H1 (cell line): ENCODE results near the gene LCN12. TPM values are rescaled to one million over a fixed set of nuclear protein-coding genes. Genes with fewer than 3 reads are reported as not detected.

ENCODE experiments used
- CTBP2 ChIP-seq: IDR thresholded peaks from 2 replicates; pipeline ENCODE4 v1.7.0; 2011; ENCODE audit warnings: borderline replicate concordance, mild to moderate bottlenecking, moderate library complexity, mixed read lengths, low read length; ENCODE audit not compliant: insufficient read depth, insufficient read length
- EP300 ChIP-seq, 2 experiments: IDR thresholded peaks; 1 replicate in 1 of 2; 2 replicates in 1 of 2; pipeline ENCODE4 v1.6.1; 2011 to 2012; ENCODE audit warnings: low read depth in 2 of 2, low read length in 2 of 2, mild to moderate bottlenecking in 2 of 2, borderline replicate concordance in 1 of 2, inconsistent platforms in 1 of 2, moderate library complexity in 1 of 2
- EZH2 ChIP-seq: fragments of 200-600 bp; sonication (generic); IDR thresholded peaks from 2 replicates; pipeline ENCODE4 v1.7.1; 2012; ENCODE audit warnings: low read depth, mild to moderate bottlenecking, moderate library complexity, low read length, inconsistent platforms; ENCODE audit not compliant: severe bottlenecking
- JUN ChIP-seq: IDR thresholded peaks from 2 replicates; pipeline ENCODE4 v1.6.1; 2011; ENCODE audit warnings: low read depth, mild to moderate bottlenecking, improper control_type of control experiment, low read length
- RAD21 ChIP-seq, 2 experiments: IDR thresholded peaks in 1 of 2; conservative IDR thresholded peaks in 1 of 2; 2 replicates each; pipeline ENCODE4 v1.6.1; 2011; ENCODE audit warnings: low read depth in 2 of 2, low read length in 2 of 2, improper control_type of control experiment in 1 of 2, inconsistent platforms in 1 of 2, mild to moderate bottlenecking in 1 of 2, moderate library complexity in 1 of 2
- SP4 ChIP-seq: IDR thresholded peaks from 2 replicates; pipeline ENCODE4 v1.6.1; 2012; ENCODE audit warnings: low read length, inconsistent platforms
- TBP ChIP-seq: IDR thresholded peaks from 2 replicates; pipeline ENCODE4 v1.6.1; 2011; ENCODE audit warnings: low read depth, low read length, improper control_type of control experiment
- polyA plus RNA-seq, 7 experiments: library from polyadenylated mRNA; depleted of rRNA in 3 of 7; stranded (reverse) in 5 of 7; unstranded in 2 of 7; fragments of >200 nt in 5 of 7; fragments of 200-250 nt in 2 of 7; gene quantifications; 1 replicate in 5 of 7; 2 replicates in 1 of 7; 4 replicates in 1 of 7; pipeline versions ENCODE4 v1.2.1 to v1.2.3, GENCODE V29; 2011 to 2013; ENCODE audit warnings: missing spikeins in 2 of 7, mixed read lengths in 2 of 7
- total RNA-seq: library from RNA; stranded (reverse); fragmentation: NEBNext Ultra II Directional; extraction: Animal tissue kit (Norgen Biotek cat#: 25700); gene quantifications from 2 replicates; pipeline ENCODE4 v1.2.1, GENCODE V29; 2021

LCN12 gene
- total and polyA plus RNA-seq, 2 of the 8 experiments (the other 6 are each of a cell fraction or from before 2014, with no cell fraction given), result 1.1 to 1.7 TPM

GRCh38 chr9:136971746-136972145 is 19.7 kb downstream of the LCN12 start (continued):
- no peak for TF ChIP-seq EZH2
- no peak for TF ChIP-seq JUN
- TF ChIP-seq TBP, result no peak
- TF ChIP-seq SP4, result no peak
- TF ChIP-seq EP300 (IDR thresholded peaks at IDR 0.05; ENCODE audit: borderline replicate concordance in 1 of 2, low read depth in 2 of 2, low read length in 2 of 2), result no peak
- no peak for TF ChIP-seq RAD21 (IDR thresholded peaks at IDR 0.05 in 1 of 2, conservative IDR thresholded peaks at IDR 0.05 in 1 of 2; ENCODE audit: low read depth in 2 of 2, low read length in 2 of 2)
- TF ChIP-seq CTBP2, result no peak
